T-cell (primary cell): ENCODE results near the gene SLC6A8. TPM values are rescaled to one million over a fixed set of nuclear protein-coding genes. Genes with fewer than 3 reads are reported as not detected.
"Not testable (repeated sequence)": the region's sequence is repeated elsewhere in the genome, so short reads cannot be mapped to it uniquely, and the experiment has no call there.

Experiments used
- ATAC-seq, 4 experiments: fragments of 200-7000 bp in 3 of 4; fragments of 150-1000 bp in 1 of 4; cut with Tn5 transposase; replicated peaks in 1 of 4; 1 replicate in 3 of 4; 2 replicates in 1 of 4; pipeline ENCODE4 v1.10.0; 2021; ENCODE audit warnings: moderate library complexity in 3 of 4, mild to moderate bottlenecking in 2 of 4, moderate number of reproducible peaks in 1 of 4
- CTCF ChIA-PET, 2 donors: fragments of 300-600 bp; sonication (Branson Sonifier 250); formaldehyde crosslinking; loops; one replicate each; lab custom pipeline; 2022; ENCODE audit warnings: antibody characterized with exemption in 2 of 2; lab: Charles Lee
- POLR2A ChIA-PET, 2 donors: fragments of 300-600 bp; sonication (Branson Sonifier 250); formaldehyde crosslinking; loops; one replicate each; lab custom pipeline; 2022; ENCODE audit warnings: antibody characterized with exemption in 2 of 2; lab: Charles Lee
- DNase-seq, 35 experiments: peaks; one replicate each; pipeline versions ENCODE4 v3.0.0 to v3.0.0-alpha.2; 2013 to 2023
- H3K27ac ChIP-seq: one replicate; pipeline ENCODE4 v1.5.1; 2013; ENCODE audit warnings: low read length
- H3K27me3 ChIP-seq, 2 experiments: replicated peaks in 1 of 2; 1 replicate in 1 of 2; 2 replicates in 1 of 2; pipeline versions ENCODE4 v1.6.1 to v1.7.0; 2013; ENCODE audit warnings: low read length in 1 of 2, mixed read lengths in 1 of 2; ENCODE audit not compliant: control insufficient read depth in 2 of 2, insufficient read depth in 2 of 2; ENCODE audit errors: extremely low read depth in 1 of 2
- H3K36me3 ChIP-seq, 2 donors: 1 replicate in 1 of 2; 2 replicates in 1 of 2; pipeline versions ENCODE4 v1.6.1 to v1.7.0; 2013; ENCODE audit warnings: low read length in 1 of 2; ENCODE audit not compliant: control insufficient read depth in 2 of 2, insufficient read depth in 1 of 2; ENCODE audit errors: extremely low read depth in 1 of 2
- H3K4me1 ChIP-seq, 2 experiments: 1 replicate in 1 of 2; 2 replicates in 1 of 2; pipeline versions ENCODE4 v1.6.1 to v1.7.0; 2013; ENCODE audit warnings: low read length in 2 of 2, mixed read lengths in 1 of 2; ENCODE audit not compliant: insufficient read depth in 2 of 2, control insufficient read depth in 1 of 2; ENCODE audit errors: extremely low read depth in 1 of 2
- H3K4me3 ChIP-seq, 2 donors: 1 replicate in 1 of 2; 2 replicates in 1 of 2; pipeline versions ENCODE4 v1.5.1 to v1.7.0; 2013; ENCODE audit warnings: mild to moderate bottlenecking in 2 of 2, low read length in 1 of 2, moderate library complexity in 1 of 2; ENCODE audit not compliant: control insufficient read depth in 1 of 2; ENCODE audit errors: extremely low read depth in 1 of 2
- H3K9me3 ChIP-seq: 2 replicates; pipeline ENCODE4 v1.7.0; 2013
- H3K27ac Mint-ChIP-seq, 2 donors: one replicate each; pipeline ENCODE4 v1.8.0; 2020 to 2021; ENCODE audit warnings: mild to moderate bottlenecking in 2 of 2, mixed read lengths in 2 of 2
- H3K27me3 Mint-ChIP-seq, 2 donors: one replicate each; pipeline ENCODE4 v1.8.0; 2021 to 2022; ENCODE audit warnings: mixed read lengths in 2 of 2
- H3K36me3 Mint-ChIP-seq: one replicate; pipeline ENCODE4 v1.8.0; 2021; ENCODE audit warnings: mixed read lengths
- H3K4me1 Mint-ChIP-seq, 3 donors: one replicate each; pipeline ENCODE4 v1.8.0; 2020 to 2022; ENCODE audit warnings: mixed read lengths in 3 of 3, mild to moderate bottlenecking in 1 of 3
- H3K4me3 Mint-ChIP-seq, 3 donors: one replicate each; pipeline ENCODE4 v1.8.0; 2020 to 2022; ENCODE audit warnings: mild to moderate bottlenecking in 3 of 3, mixed read lengths in 3 of 3, moderate library complexity in 3 of 3
- H3K9me3 Mint-ChIP-seq, 3 donors: one replicate each; pipeline ENCODE4 v1.8.0; 2020 to 2022; ENCODE audit warnings: mixed read lengths in 3 of 3
- WGBS: methylation state at CpG from one replicate; pipeline ENCODE4 v1.1.5; 2013; ENCODE audit warnings: missing lambda C conversion rate; ENCODE audit not compliant: insufficient coverage; 5-methylcytosine and 5-hydroxymethylcytosine counted together
- total RNA-seq, 35 experiments: library from RNA in 6 of 35; stranded (reverse) in 6 of 35; fragments of 120-200 nt in 1 of 35; gene quantifications; one replicate each; pipeline versions ENCODE4 v1.2.1 to v1.2.4 and lab custom pipeline; 2013 to 2026

SLC6A8 gene
- total RNA-seq, 5 donors from 2014 or later (not counting 1 experiment from before 2014, with no cell fraction given): 0.89 to 2.3 (median 1.9) TPM

- H3K4me1 Mint-ChIP-seq, H3K9me3 ChIP-seq, H3K4me3 Mint-ChIP-seq, H3K27ac ChIP-seq, H3K36me3 Mint-ChIP-seq, H3K36me3 ChIP-seq, DNase-seq, H3K4me3 ChIP-seq, H3K4me1 ChIP-seq, ATAC-seq, H3K9me3 Mint-ChIP-seq, H3K27ac Mint-ChIP-seq: not testable (repeated sequence)
- WGBS: 96% methylated on average over 4 of the region's 8 CpGs
- peaks cover 6 to 17% of the 10 kb centered on the region in 2 donors for H3K27me3 Mint-ChIP-seq
- ChIA-PET CTCF (interaction anchor here in 1 of 2 donors (1.0 kb wide), 1 partner anchor 15 kb away, joined by 4 read pairs; no protein-coding TSS in a partner anchor), POLR2A (interaction anchor here in 1 of 2 donors (0.6 kb wide), 1 partner anchor 28 kb away, joined by 11 read pairs; no protein-coding TSS in a partner anchor)
- H3K27me3 ChIP-seq: peaks cover 3 to 22% of the 10 kb centered on the region in 2 experiments
Observed at GRCh38 chrX:153683486-153683885, 4.2 kb upstream of the SLC6A8 start.

- ChIA-PET POLR2A (no interaction called here), CTCF (interaction anchor here (0.6 to 1.0 kb wide), 6 partner anchors 13 to 624 kb away, joined by 3 to 8 read pairs (median 4); no protein-coding TSS in a partner anchor)
- Histone ChIP-seq H3K27me3 (peaks cover 3 to 26% of the 10 kb centered on the region in 2 experiments), H3K27ac (no peak overlapping the region), H3K4me1 (peaks cover 0 to 4% of the 10 kb centered on the region in 2 experiments), H3K36me3 (no peaks in the 10 kb centered on the region), H3K4me3 (no peak overlapping the region), H3K9me3 (no peaks in the 10 kb centered on the region)
- H3K4me3 Mint-ChIP-seq: no peak overlapping the region
- H3K4me1 Mint-ChIP-seq: no peaks in the 10 kb centered on the region
- no peak overlapping the region for H3K27ac Mint-ChIP-seq
- ATAC-seq: no peak
- H3K27me3 Mint-ChIP-seq: peaks cover 6 to 12% of the 10 kb centered on the region in 2 donors
- H3K36me3 Mint-ChIP-seq: no peaks in the 10 kb centered on the region
- DNase-seq: no peak
- no peaks in the 10 kb centered on the region for H3K9me3 Mint-ChIP-seq
- WGBS: 68% methylated on average over 6 of the region's 21 CpGs
Observed at GRCh38 chrX:153684467-153685155, 3.1 kb upstream of the SLC6A8 start.

GRCh38 chrX:153685156-153685536 is 2.6 kb upstream of the SLC6A8 start:
- H3K9me3 ChIP-seq: no peaks in the 10 kb centered on the region
- peaks cover 6 to 11% of the 10 kb centered on the region in 2 donors for H3K27me3 Mint-ChIP-seq
- DNase-seq: no peak
- no peak overlapping the region for H3K27ac Mint-ChIP-seq
- no peak overlapping the region for H3K4me3 Mint-ChIP-seq
- CTCF ChIA-PET: interaction anchor here (0.6 kb wide), 3 partner anchors 14 to 120 kb away, joined by 3 to 4 read pairs (median 3); no protein-coding TSS in a partner anchor
- peaks cover 3 to 32% of the 10 kb centered on the region in 2 experiments for H3K27me3 ChIP-seq
- WGBS: 55% methylated on average over 5 of the region's 21 CpGs
- ATAC-seq: no peak
- H3K9me3 Mint-ChIP-seq: no peaks in the 10 kb centered on the region
- peaks cover 0 to 4% of the 10 kb centered on the region in 2 experiments for H3K4me1 ChIP-seq
- no peaks in the 10 kb centered on the region for H3K36me3 ChIP-seq
- no peak overlapping the region for H3K27ac ChIP-seq
- H3K4me1 Mint-ChIP-seq: no peaks in the 10 kb centered on the region
- H3K36me3 Mint-ChIP-seq: no peaks in the 10 kb centered on the region
- POLR2A ChIA-PET: no interaction called here
- H3K4me3 ChIP-seq: no peak overlapping the region

- ATAC-seq (no peak), DNase-seq (no peak)
- Mint-ChIP-seq H3K9me3 (no peaks in the 10 kb centered on the region), H3K4me1 (no peaks in the 10 kb centered on the region), H3K36me3 (no peaks in the 10 kb centered on the region), H3K27me3 (peaks cover 8 to 11% of the 10 kb centered on the region in 2 donors), H3K27ac (no peak overlapping the region), H3K4me3 (peak overlapping the region in 2 of 3 donors; percentile 43 to 79)
- 64% methylated on average over 5 of the region's 24 CpGs for WGBS
- H3K9me3 ChIP-seq: no peaks in the 10 kb centered on the region
- peaks cover 0 to 4% of the 10 kb centered on the region in 2 experiments for H3K4me1 ChIP-seq
- no peak overlapping the region for H3K4me3 ChIP-seq
- no peaks in the 10 kb centered on the region for H3K36me3 ChIP-seq
- H3K27me3 ChIP-seq: peaks cover 3 to 37% of the 10 kb centered on the region in 2 experiments
- ChIA-PET POLR2A (no interaction called here), CTCF (interaction anchor here in 1 of 2 donors (1.4 kb wide), 1 partner anchor 20 kb away, joined by 6 read pairs; no protein-coding TSS in a partner anchor)
- H3K27ac ChIP-seq: no peak overlapping the region
Observed at GRCh38 chrX:153685751-153686696, 1.7 kb upstream of the SLC6A8 start.

- Mint-ChIP-seq H3K36me3 (no peaks in the 10 kb centered on the region), H3K4me3 (peak overlapping the region; percentile 36 to 79 (median 43))
- POLR2A ChIA-PET: interaction anchor here (0.7 kb wide), 2 partner anchors 238 to 655 kb away, joined by 5 to 8 read pairs; no protein-coding TSS in a partner anchor
Observed at GRCh38 chrX:153686711-153687110, 1.0 kb upstream of the SLC6A8 start.

GRCh38 chrX:153688071-153688470 is 345 bp downstream of the SLC6A8 start:
- Mint-ChIP-seq H3K4me1 (no peaks in the 10 kb centered on the region), H3K9me3 (no peaks in the 10 kb centered on the region), H3K36me3 (no peaks in the 10 kb centered on the region), H3K27me3 (peaks cover 8 to 11% of the 10 kb centered on the region in 2 donors), H3K27ac (no peak overlapping the region), H3K4me3 (no peak overlapping the region)
- ATAC-seq (peak; percentile 27 to 48 (median 42)), DNase-seq (peak in 1 of 35 experiments; percentile 13)
- Histone ChIP-seq H3K27me3 (peaks cover 3 to 37% of the 10 kb centered on the region in 2 experiments), H3K36me3 (no peaks in the 10 kb centered on the region), H3K4me3 (no peak overlapping the region), H3K9me3 (no peaks in the 10 kb centered on the region), H3K4me1 (peaks cover 0 to 4% of the 10 kb centered on the region in 2 experiments), H3K27ac (no peak overlapping the region)
- WGBS: 0% methylated on average over 28 of the region's 69 CpGs
- ChIA-PET CTCF (no interaction called here), POLR2A (no interaction called here)

More at GRCh38 chrX:153686711-153687110, 1.0 kb upstream of the SLC6A8 start:
- peaks cover 8 to 11% of the 10 kb centered on the region in 2 donors for H3K27me3 Mint-ChIP-seq
- DNase-seq: no peak
- H3K4me1 Mint-ChIP-seq: no peaks in the 10 kb centered on the region
- no peak overlapping the region for H3K4me3 ChIP-seq
- ATAC-seq: no peak
- peaks cover 0 to 4% of the 10 kb centered on the region in 2 experiments for H3K4me1 ChIP-seq
- H3K9me3 ChIP-seq: no peaks in the 10 kb centered on the region
- CTCF ChIA-PET: interaction anchor here (0.7 to 1.4 kb wide), 2 partner anchors 21 to 239 kb away, joined by 6 to 8 read pairs; partner anchors contain the start of gene ARHGAP4 (in 1 of the 2)
- peaks cover 3 to 37% of the 10 kb centered on the region in 2 experiments for H3K27me3 ChIP-seq
- no CpG with 5 or more reads among the region's 9 CpGs for WGBS
- H3K27ac Mint-ChIP-seq: no peak overlapping the region
- H3K36me3 ChIP-seq: no peaks in the 10 kb centered on the region
- H3K9me3 Mint-ChIP-seq: no peaks in the 10 kb centered on the region
- no peak overlapping the region for H3K27ac ChIP-seq
